Astrocyte (in vitro differentiated cells and primary cell): ENCODE results near the gene GRB7. TPM values are rescaled to one million over a fixed set of nuclear protein-coding genes. Genes with fewer than 3 reads are reported as not detected.

Source experiments
- DNase-seq: peaks from one replicate; pipeline ENCODE4 v3.0.0-alpha.2; 2010; ENCODE audit warnings: low read depth
- FAIRE-seq: peaks from 2 replicates; lab custom pipeline; 2011; peaks lifted over from hg19 to GRCh38; lab: Jason Lieb, UNC
- H2AFZ ChIP-seq: 2 replicates; pipeline ENCODE4 v1.6.0; 2012; ENCODE audit warnings: low read depth, low read length, inconsistent platforms
- H3K27ac ChIP-seq: 2 replicates; pipeline ENCODE4 v1.5.1; 2011; ENCODE audit warnings: low read depth, low read length, inconsistent platforms
- H3K27me3 ChIP-seq: 2 replicates; pipeline ENCODE4 v1.6.0; 2011; ENCODE audit warnings: low read length, inconsistent platforms; ENCODE audit not compliant: insufficient read depth
- H3K36me3 ChIP-seq: 2 replicates; pipeline ENCODE4 v1.5.1; 2011; ENCODE audit warnings: low read length, inconsistent platforms; ENCODE audit not compliant: insufficient read depth
- H3K4me1 ChIP-seq: 2 replicates; pipeline ENCODE4 v1.5.1; 2011; ENCODE audit warnings: low read length, inconsistent platforms; ENCODE audit not compliant: insufficient read depth
- H3K4me2 ChIP-seq: 2 replicates; pipeline ENCODE4 v1.6.0; 2012; ENCODE audit warnings: low read length, inconsistent platforms
- H3K4me3 ChIP-seq: 2 replicates; pipeline ENCODE4 v1.5.1; 2011; ENCODE audit warnings: low read depth, mild to moderate bottlenecking, low read length, inconsistent platforms; ENCODE audit not compliant: insufficient read depth
- H3K79me2 ChIP-seq: 2 replicates; pipeline ENCODE4 v1.6.0; 2012; ENCODE audit warnings: mild to moderate bottlenecking, low read length, inconsistent platforms; ENCODE audit not compliant: insufficient read depth
- H3K9ac ChIP-seq: 2 replicates; pipeline ENCODE4 v1.6.0; 2012; ENCODE audit warnings: mild to moderate bottlenecking, low read length, inconsistent platforms
- H3K9me3 ChIP-seq: 2 replicates; pipeline ENCODE4 v1.5.1; 2012; ENCODE audit warnings: low read depth, mild to moderate bottlenecking, low read length, inconsistent platforms; ENCODE audit not compliant: insufficient read depth
- H4K20me1 ChIP-seq: 2 replicates; pipeline ENCODE4 v1.6.0; 2012; ENCODE audit warnings: low read length, inconsistent platforms; ENCODE audit not compliant: insufficient read depth
- H3K27ac Mint-ChIP-seq: one replicate; pipeline ENCODE4 v1.8.0; 2021; ENCODE audit warnings: mild to moderate bottlenecking, mixed read lengths; ENCODE audit not compliant: unreplicated experiment
- H3K27me3 Mint-ChIP-seq: one replicate; pipeline ENCODE4 v1.8.0; 2021; ENCODE audit warnings: low read depth, mixed read lengths; ENCODE audit not compliant: unreplicated experiment
- H3K36me3 Mint-ChIP-seq: one replicate; pipeline ENCODE4 v1.8.0; 2021; ENCODE audit warnings: low read depth, mixed read lengths; ENCODE audit not compliant: unreplicated experiment
- H3K4me1 Mint-ChIP-seq: one replicate; pipeline ENCODE4 v1.8.0; 2021; ENCODE audit warnings: low read depth, mixed read lengths; ENCODE audit not compliant: unreplicated experiment
- H3K4me3 Mint-ChIP-seq: one replicate; pipeline ENCODE4 v1.8.0; 2021; ENCODE audit warnings: mild to moderate bottlenecking, moderate library complexity, mixed read lengths; ENCODE audit not compliant: unreplicated experiment
- H3K9me3 Mint-ChIP-seq: one replicate; pipeline ENCODE4 v1.8.0; 2021; ENCODE audit warnings: mild to moderate bottlenecking, mixed read lengths; ENCODE audit not compliant: unreplicated experiment
- EZH2 ChIP-seq: IDR thresholded peaks from 2 replicates; pipeline ENCODE4 v1.6.1; 2012; ENCODE audit warnings: mild to moderate bottlenecking, low read length, inconsistent platforms; ENCODE audit not compliant: insufficient read depth
- total RNA-seq: library from RNA; stranded (reverse); gene quantifications from 2 replicates; pipeline ENCODE4 v1.2.1, GENCODE V29; 2021
- TF ChIP-seq, protein P1 (sequence below): IDR thresholded peaks from 2 replicates; pipeline ENCODE4 v1.5.1; 2011; ENCODE audit warnings: low read depth, mild to moderate bottlenecking, inconsistent platforms, low read length, moderate library complexity; ENCODE audit not compliant: insufficient read depth

Gene GRB7
- total RNA-seq, 1 donor from 2014 or later: 3.3 TPM

DNA sequence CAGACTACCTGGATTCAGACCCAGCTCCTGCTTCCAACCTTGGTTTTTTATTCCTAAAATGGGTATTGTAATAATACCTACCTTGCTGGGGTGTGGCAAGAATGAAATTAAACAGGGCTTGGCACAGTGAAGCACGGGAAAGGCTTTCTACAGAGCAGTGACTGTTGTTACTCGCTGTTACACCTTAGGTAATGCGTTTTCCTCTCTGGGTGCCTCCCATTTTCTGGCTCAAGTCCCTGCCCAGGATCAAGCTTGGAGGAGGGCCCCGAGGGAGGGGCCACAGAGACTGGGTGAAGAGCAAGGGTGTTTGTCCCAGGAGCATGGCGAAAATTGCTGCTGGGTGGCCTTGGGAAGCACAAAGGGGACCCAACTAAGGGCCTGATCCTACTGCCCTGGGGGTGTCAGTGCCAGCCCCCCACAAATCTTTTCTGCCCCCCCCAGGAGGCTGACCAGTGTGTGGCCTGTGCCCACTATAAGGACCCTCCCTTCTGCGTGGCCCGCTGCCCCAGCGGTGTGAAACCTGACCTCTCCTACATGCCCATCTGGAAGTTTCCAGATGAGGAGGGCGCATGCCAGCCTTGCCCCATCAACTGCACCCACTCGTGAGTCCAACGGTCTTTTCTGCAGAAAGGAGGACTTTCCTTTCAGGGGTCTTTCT is 20.7 kb upstream of the GRB7 start:
- peaks cover 13% of the 10 kb centered on the region for H3K36me3 Mint-ChIP-seq
- H3K27me3 Mint-ChIP-seq: no peaks in the 10 kb centered on the region
- H3K4me3 ChIP-seq: no peak overlapping the region
- no peak overlapping the region for H3K9ac ChIP-seq
- FAIRE-seq (no peak), DNase-seq (no peak)
- peaks cover 11% of the 10 kb centered on the region for H3K36me3 ChIP-seq
- no peak for TF ChIP-seq EZH2
- TF ChIP-seq, protein P1, sequence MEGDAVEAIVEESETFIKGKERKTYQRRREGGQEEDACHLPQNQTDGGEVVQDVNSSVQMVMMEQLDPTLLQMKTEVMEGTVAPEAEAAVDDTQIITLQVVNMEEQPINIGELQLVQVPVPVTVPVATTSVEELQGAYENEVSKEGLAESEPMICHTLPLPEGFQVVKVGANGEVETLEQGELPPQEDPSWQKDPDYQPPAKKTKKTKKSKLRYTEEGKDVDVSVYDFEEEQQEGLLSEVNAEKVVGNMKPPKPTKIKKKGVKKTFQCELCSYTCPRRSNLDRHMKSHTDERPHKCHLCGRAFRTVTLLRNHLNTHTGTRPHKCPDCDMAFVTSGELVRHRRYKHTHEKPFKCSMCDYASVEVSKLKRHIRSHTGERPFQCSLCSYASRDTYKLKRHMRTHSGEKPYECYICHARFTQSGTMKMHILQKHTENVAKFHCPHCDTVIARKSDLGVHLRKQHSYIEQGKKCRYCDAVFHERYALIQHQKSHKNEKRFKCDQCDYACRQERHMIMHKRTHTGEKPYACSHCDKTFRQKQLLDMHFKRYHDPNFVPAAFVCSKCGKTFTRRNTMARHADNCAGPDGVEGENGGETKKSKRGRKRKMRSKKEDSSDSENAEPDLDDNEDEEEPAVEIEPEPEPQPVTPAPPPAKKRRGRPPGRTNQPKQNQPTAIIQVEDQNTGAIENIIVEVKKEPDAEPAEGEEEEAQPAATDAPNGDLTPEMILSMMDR: no peak
- H3K4me1 ChIP-seq: no peaks in the 10 kb centered on the region
- H3K27ac ChIP-seq: no peak overlapping the region
- no peak overlapping the region for H3K4me2 ChIP-seq
- no peak overlapping the region for H2AFZ ChIP-seq
- no peak overlapping the region for H3K27ac Mint-ChIP-seq
- H3K4me3 Mint-ChIP-seq: no peak overlapping the region
- H3K4me1 Mint-ChIP-seq: no peaks in the 10 kb centered on the region
- no peaks in the 10 kb centered on the region for H3K9me3 ChIP-seq
- no peaks in the 10 kb centered on the region for H4K20me1 ChIP-seq
- H3K27me3 ChIP-seq: no peaks in the 10 kb centered on the region
- no peaks in the 10 kb centered on the region for H3K9me3 Mint-ChIP-seq
- no peaks in the 10 kb centered on the region for H3K79me2 ChIP-seq

DNA sequence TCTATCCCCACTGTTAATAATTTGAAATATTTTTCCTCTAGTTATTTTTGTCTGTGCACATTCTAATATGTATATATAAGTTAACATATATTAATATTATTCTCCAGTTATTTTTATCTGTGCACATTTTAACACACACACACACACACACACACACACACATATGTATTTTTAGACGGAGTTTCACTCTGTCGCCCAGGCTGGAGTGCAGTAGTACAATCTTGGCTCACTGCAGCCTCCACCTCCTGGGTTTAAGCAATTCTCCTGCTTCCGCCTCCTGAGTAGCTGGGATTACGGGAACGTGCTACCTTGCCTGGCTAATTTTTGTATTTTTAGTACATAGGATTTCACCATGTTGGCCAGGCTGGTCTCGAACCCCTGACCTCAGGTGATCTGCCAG is 20.1 kb upstream of the GRB7 start:
- DNase-seq: no peak
- H3K4me3 Mint-ChIP-seq: no peak overlapping the region
- no peak for TF ChIP-seq EZH2
- TF ChIP-seq, protein P1: no peak
- Histone ChIP-seq H3K9me3 (no peaks in the 10 kb centered on the region), H3K4me2 (no peak overlapping the region), H4K20me1 (no peaks in the 10 kb centered on the region), H3K27ac (no peak overlapping the region), H3K27me3 (no peaks in the 10 kb centered on the region), H2AFZ (no peak overlapping the region), H3K4me1 (no peaks in the 10 kb centered on the region), H3K79me2 (no peaks in the 10 kb centered on the region), H3K9ac (no peak overlapping the region), H3K36me3 (peaks cover 9% of the 10 kb centered on the region), H3K4me3 (no peak overlapping the region)
- H3K9me3 Mint-ChIP-seq: no peaks in the 10 kb centered on the region
- H3K27ac Mint-ChIP-seq: no peak overlapping the region
- no peaks in the 10 kb centered on the region for H3K4me1 Mint-ChIP-seq
- FAIRE-seq: no peak
- peaks cover 10% of the 10 kb centered on the region for H3K36me3 Mint-ChIP-seq
- no peaks in the 10 kb centered on the region for H3K27me3 Mint-ChIP-seq

DNA sequence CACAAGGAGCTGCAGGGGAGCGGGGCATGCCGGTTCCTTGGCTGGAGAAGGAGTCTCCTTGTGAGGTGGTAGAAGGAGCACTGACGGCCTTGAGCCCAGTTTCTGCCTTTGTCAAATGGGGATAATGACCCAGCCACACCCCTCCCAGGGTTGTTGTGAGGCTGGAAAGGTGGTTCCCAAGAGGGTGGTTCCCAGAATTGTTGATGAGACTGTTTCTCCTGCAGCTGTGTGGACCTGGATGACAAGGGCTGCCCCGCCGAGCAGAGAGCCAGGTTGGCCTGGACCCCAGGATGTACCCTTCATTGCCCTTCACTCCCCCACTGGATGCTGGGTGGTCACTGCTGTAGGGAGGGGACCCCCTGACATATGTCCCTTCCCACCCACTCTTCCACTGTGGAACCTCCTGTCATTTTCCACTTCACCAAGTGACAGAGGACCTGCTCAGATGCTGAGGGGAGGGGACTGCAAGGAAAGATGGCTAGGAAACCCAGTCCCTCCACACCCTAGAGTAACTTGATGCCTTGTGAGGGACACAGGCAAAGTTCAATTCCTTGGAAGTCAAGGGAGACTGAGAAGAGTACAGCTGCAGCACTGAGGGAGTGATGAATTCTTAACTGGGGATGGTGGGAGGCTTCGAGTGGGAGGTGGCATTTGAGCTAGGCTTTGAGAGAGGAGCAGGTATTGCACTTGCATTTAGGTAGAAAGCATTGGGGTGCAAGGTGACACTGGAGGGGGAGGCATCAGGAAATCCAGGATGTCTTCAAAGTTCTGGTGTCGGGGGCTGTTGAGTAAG is 18.0 kb upstream of the GRB7 start:
- Histone ChIP-seq H3K4me2 (no peak overlapping the region), H3K9me3 (no peaks in the 10 kb centered on the region), H3K4me3 (no peak overlapping the region), H2AFZ (no peak overlapping the region), H3K27ac (no peak overlapping the region), H4K20me1 (no peaks in the 10 kb centered on the region), H3K4me1 (no peaks in the 10 kb centered on the region), H3K36me3 (peaks cover 10% of the 10 kb centered on the region), H3K9ac (no peak overlapping the region), H3K79me2 (no peaks in the 10 kb centered on the region), H3K27me3 (no peaks in the 10 kb centered on the region)
- TF ChIP-seq, protein P1: no peak
- TF ChIP-seq EZH2: no peak
- Mint-ChIP-seq H3K4me3 (no peak overlapping the region), H3K27ac (no peak overlapping the region), H3K9me3 (no peaks in the 10 kb centered on the region), H3K4me1 (no peaks in the 10 kb centered on the region), H3K36me3 (peaks cover 14% of the 10 kb centered on the region), H3K27me3 (no peaks in the 10 kb centered on the region)
- no peak for FAIRE-seq
- DNase-seq: no peak
